Heart right ventricle (tissue), 16 donors: ENCODE measurements around the gene NCMAP. TPM values are rescaled to one million over a fixed set of nuclear protein-coding genes. Genes with fewer than 3 reads are reported as not detected.
A peak's percentile ranks its signal among the peaks of the same experiment; 100 is the strongest.

Experiments
- ATAC-seq, 8 donors: fragments of 200-7000 bp; cut with Tn5 transposase; one replicate each; pipeline ENCODE4 v1.9.1; 2020; ENCODE audit warnings: mild to moderate bottlenecking in 8 of 8, moderate library complexity in 8 of 8, moderate number of reproducible peaks in 1 of 8
- DNase-seq, 2 donors: peaks; one replicate each; pipeline ENCODE4 v3.0.0-alpha.2; 2020
- H3K27ac ChIP-seq, 10 donors: fragments of 200-600 bp; sonication (generic) in 2 of 10; one replicate each; pipeline versions ENCODE4 v1.5.0 to v1.8.0; 2020 to 2022; ENCODE audit warnings: mild to moderate bottlenecking in 3 of 10
- H3K27me3 ChIP-seq, 7 donors: fragments of 200-600 bp; one replicate each; pipeline ENCODE4 v1.8.0; 2021 to 2022; ENCODE audit warnings: mild to moderate bottlenecking in 2 of 7
- H3K36me3 ChIP-seq, 9 donors: fragments of 200-600 bp; sonication (generic) in 1 of 9; one replicate each; pipeline versions ENCODE4 v1.5.0 to v1.8.0; 2020 to 2022; ENCODE audit warnings: mild to moderate bottlenecking in 2 of 9
- H3K4me1 ChIP-seq, 9 donors: fragments of 200-600 bp; sonication (generic) in 1 of 9; one replicate each; pipeline versions ENCODE4 v1.5.0 to v1.8.0; 2020 to 2022; ENCODE audit warnings: mild to moderate bottlenecking in 4 of 9
- H3K4me3 ChIP-seq, 10 donors: fragments of 200-600 bp; sonication (generic) in 2 of 10; one replicate each; pipeline versions ENCODE4 v1.5.0 to v1.8.0; 2020 to 2022; ENCODE audit warnings: mild to moderate bottlenecking in 7 of 10, moderate library complexity in 2 of 10
- H3K9me3 ChIP-seq, 11 donors: fragments of 200-600 bp in 10 of 11; sonication (generic) in 2 of 11; one replicate each; pipeline versions ENCODE4 v1.5.0 to v1.8.0; 2013 to 2022; ENCODE audit warnings: mild to moderate bottlenecking in 2 of 11, control low read depth in 1 of 11, moderate library complexity in 1 of 11
- WGBS, 2 donors: extraction: QIAGEN DNeasy Blood & Tissue Kit; methylation state at CpG; one replicate each; pipeline ENCODE4 v1.1.7; 2013; ENCODE audit warnings: inconsistent platforms in 1 of 2; 5-methylcytosine and 5-hydroxymethylcytosine counted together
- intact Hi-C, 10 donors: fragments of 100-400 bp; cut with DNase I; formaldehyde crosslinking; loops; one replicate each; pipeline versions ENCODE4 v1.11.1 to v1.14.2; 2022
- polyA plus RNA-seq, 2 donors: library from polyadenylated mRNA; stranded (reverse); fragments of 200-250 nt; gene quantifications; one replicate each; pipeline ENCODE4 v1.2.3, GENCODE V29; 2013
- total RNA-seq, 10 donors: library from RNA; stranded (reverse); fragmentation: NEBNext Ultra II Directional in 3 of 10; extraction: Animal tissue kit (Norgen Biotek cat#: 25700) in 3 of 10; gene quantifications; one replicate each; pipeline versions ENCODE4 v1.2.1 to v1.2.4, GENCODE V29; 2021 to 2023
- TF ChIP-seq, protein P1 (sequence below), 9 donors: fragments of 200-600 bp; sonication (generic) in 2 of 9; IDR thresholded peaks; one replicate each; pipeline versions ENCODE4 v1.5.0 to v1.8.0; 2021 to 2022; ENCODE audit warnings: antibody characterized with exemption in 9 of 9, mild to moderate bottlenecking in 5 of 9, moderate library complexity in 1 of 9
- donor health status: Arrhythmogenic right ventricular cardiomyopathy.
- donor health status: ischemic (EF 13 %, LVEDD 7.1; RV severe dilation, severe dysfunction).
- donor health status: healthy with polysubstance abuse.
- donor health status: DM: no; HTN: yes; CAD: no.
- donor health status: DM: no; HTN: no; CAD: no.
- donor health status: ischemic (EF 25% LVEDD 6.9; RV normal size, moderate dysfunction).
- donor health status: ischemic (EF 25% LVEDD 5.7; RV mildly dilated, moderate dysfunction).
- donor health status: healthy.
- donor health status: DM: yes; HTN: yes; CAD: no.
- donor health status: Ischemic cardiomyopathy.
- donor health status: ischemic (EF 35%, LVEDD 5.7; RV mildly dilated, moderate dysfunction).
- donor health status: nonischemic (EF 11% LVEDD 7.7; RV severe dilation, severe dysfunction).
- donor health status: DM: yes; HTN: yes; CAD: no.
- donor health status: PGD.
- donor health status: ischemic (EF 29% LVEDD 5.4; RV normal size, mild dysfunction).
- donor health status: nonischemic (EF 23%, LVEDD 6.1; RV moderate dilation, normal function).

Gene NCMAP
- total and polyA plus RNA-seq, 12 donors = 0.01 to 0.36 (median 0.10) TPM; not detected in 2

DNA sequence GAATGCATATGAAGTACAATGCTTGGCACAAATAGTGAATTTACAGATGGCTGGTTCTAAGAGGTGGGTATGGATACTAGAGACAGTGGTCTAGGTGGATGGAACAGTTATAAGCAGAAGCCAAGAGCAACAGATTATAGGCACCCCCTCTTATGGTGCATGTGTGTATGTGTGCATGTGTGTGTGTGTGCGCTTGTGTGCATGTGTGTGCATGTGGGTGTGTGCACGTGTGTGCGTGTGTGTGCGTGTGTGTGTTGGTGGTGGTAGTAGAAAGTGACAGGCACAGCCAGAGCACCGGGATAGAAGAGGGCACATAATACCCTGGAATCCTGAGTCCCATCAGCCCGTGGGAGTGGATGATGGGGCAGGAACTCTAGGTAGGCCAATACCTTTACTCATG lies 1.3 kb downstream of the NCMAP start:
- peaks cover 0 to 17% (median 6%) of the 10 kb centered on the region in 9 donors for H3K4me1 ChIP-seq
- TF ChIP-seq, protein P1, sequence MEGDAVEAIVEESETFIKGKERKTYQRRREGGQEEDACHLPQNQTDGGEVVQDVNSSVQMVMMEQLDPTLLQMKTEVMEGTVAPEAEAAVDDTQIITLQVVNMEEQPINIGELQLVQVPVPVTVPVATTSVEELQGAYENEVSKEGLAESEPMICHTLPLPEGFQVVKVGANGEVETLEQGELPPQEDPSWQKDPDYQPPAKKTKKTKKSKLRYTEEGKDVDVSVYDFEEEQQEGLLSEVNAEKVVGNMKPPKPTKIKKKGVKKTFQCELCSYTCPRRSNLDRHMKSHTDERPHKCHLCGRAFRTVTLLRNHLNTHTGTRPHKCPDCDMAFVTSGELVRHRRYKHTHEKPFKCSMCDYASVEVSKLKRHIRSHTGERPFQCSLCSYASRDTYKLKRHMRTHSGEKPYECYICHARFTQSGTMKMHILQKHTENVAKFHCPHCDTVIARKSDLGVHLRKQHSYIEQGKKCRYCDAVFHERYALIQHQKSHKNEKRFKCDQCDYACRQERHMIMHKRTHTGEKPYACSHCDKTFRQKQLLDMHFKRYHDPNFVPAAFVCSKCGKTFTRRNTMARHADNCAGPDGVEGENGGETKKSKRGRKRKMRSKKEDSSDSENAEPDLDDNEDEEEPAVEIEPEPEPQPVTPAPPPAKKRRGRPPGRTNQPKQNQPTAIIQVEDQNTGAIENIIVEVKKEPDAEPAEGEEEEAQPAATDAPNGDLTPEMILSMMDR (IDR thresholded peaks at IDR 0.05) = no peak
- DNase-seq (no peak), ATAC-seq (no peak)
- intact Hi-C loops = loop anchor here in 1 of 10 donors (10.0 kb wide), 1 partner anchor 68 kb away; no protein-coding TSS in a partner anchor
- no peak overlapping the region for H3K4me3 ChIP-seq
- peaks cover 0 to 55% (median 38%) of the 10 kb centered on the region in 7 donors for H3K27me3 ChIP-seq
- H3K36me3 ChIP-seq = no peaks in the 10 kb centered on the region
- WGBS, 2 donors = 96 to 97% methylated on average over 6 of the region's 6 CpGs
- H3K27ac ChIP-seq = no peak overlapping the region
- H3K9me3 ChIP-seq = no peaks in the 10 kb centered on the region

DNA sequence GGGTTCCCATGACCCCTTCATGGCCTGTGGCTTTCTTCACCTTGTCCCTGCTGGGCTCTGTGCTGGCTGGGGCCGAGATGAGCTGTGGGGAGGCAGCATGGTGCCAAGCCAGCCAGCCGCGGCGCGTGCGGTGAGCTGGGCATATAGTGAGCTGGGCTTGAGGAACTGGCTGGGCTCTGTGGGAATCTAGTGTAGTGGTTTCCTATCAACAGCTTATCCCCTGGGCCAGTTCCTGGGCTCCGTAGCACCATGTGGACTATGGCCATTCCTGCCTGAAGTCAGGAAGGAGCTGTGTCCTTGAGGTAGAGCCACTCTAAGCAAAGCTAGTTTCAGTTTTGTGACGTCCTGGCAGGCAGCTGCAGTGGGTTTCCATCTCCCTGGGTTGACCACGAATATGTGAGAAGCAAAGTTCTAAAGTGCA lies 1.8 kb downstream of the NCMAP start:
- no peaks in the 10 kb centered on the region for H3K9me3 ChIP-seq
- peaks cover 0 to 17% (median 6%) of the 10 kb centered on the region in 9 donors for H3K4me1 ChIP-seq
- H3K4me3 ChIP-seq = no peak overlapping the region
- WGBS, 2 donors = 71 to 88% methylated on average over 9 of the region's 9 CpGs
- ATAC-seq = peak in 1 of 8 donors; percentile 16
- no peak overlapping the region for H3K27ac ChIP-seq
- TF ChIP-seq, protein P1 (IDR thresholded peaks at IDR 0.05) = no peak
- intact Hi-C loops = loop anchor here in 1 of 10 donors (10.0 kb wide), 1 partner anchor 67 kb away; no protein-coding TSS in a partner anchor
- no peak for DNase-seq
- no peaks in the 10 kb centered on the region for H3K36me3 ChIP-seq
- peaks cover 0 to 52% (median 38%) of the 10 kb centered on the region in 7 donors for H3K27me3 ChIP-seq

DNA sequence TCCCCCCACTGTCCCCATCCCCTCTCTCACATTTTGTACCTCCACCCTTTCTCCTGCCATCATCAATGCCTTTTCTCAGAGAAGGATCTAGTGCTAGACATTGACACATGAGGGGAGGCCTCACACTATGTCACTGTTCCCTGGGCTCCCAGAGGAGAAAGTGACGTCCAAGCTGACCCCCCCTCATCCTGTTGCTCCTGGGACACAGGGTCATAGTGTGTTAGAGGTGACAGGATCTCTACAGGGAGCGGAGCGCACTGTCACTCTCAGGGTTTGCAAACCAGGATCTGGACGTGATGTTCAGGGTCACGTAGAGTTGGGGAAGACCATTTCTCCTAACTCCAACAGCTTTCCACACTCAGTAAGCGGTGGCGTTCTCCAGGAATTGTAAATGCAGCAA lies 2.6 kb downstream of the NCMAP start:
- Histone ChIP-seq H3K27me3 (peaks cover 0 to 52% (median 38%) of the 10 kb centered on the region in 7 donors), H3K4me1 (peaks cover 0 to 17% (median 6%) of the 10 kb centered on the region in 9 donors), H3K36me3 (no peaks in the 10 kb centered on the region), H3K9me3 (no peaks in the 10 kb centered on the region), H3K4me3 (no peak overlapping the region), H3K27ac (no peak overlapping the region)
- 68 to 71% methylated on average over 7 of the region's 7 CpGs for WGBS, 2 donors
- DNase-seq (no peak), ATAC-seq (peak in 2 of 8 donors; percentile 35 to 45)
- TF ChIP-seq, protein P1 (IDR thresholded peaks at IDR 0.05) = no peak
- intact Hi-C loops = loop anchor here in 1 of 10 donors (10.0 kb wide), 1 partner anchor 66 kb away; no protein-coding TSS in a partner anchor

DNA sequence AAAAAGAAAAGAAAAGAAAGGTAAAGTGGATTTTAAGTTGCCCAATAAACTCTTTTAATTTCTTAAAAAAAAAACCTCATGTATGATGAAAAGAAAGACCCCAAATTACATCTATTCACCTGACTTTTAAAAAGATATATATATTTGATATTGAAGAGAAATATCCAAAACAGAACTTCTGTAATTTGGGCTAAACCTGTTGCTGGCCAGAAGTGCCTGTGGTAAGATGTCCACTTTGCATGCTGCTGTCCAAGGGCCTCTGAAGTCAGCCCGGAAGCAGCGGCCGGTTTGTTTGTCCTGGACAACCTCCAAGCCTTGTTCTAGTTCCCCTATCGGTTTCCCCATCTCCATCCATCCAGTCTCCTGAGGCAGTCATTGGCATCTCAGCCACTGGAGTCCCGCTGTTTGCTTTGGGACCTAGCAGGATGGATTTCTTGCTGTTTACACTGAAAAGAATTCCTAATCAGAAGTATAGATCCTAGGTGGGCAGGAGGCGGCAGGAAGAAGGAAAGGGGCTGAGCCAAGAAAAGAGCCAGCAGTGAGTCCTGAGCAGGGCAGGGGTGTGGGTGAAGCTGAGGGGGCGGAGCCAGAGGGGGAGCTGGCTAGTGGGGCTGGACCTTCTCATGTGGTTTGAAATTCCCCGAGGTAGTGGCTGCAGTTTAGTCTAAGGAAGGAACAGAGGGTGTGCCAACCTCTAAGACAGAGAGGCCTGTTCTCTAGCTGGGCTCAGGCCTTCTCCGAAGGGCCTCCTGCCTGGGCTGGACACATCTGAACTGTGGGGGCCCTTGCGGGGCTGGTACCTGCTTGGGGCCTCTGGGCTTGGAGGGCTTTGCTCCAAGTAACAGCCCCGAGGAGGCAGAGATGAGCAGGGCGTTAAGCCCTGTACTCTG lies 3.3 kb downstream of the NCMAP start:
- 51 to 66% methylated on average over 12 of the region's 12 CpGs for WGBS, 2 donors
- Histone ChIP-seq H3K27me3 (peaks cover 0 to 48% (median 33%) of the 10 kb centered on the region in 7 donors), H3K9me3 (no peaks in the 10 kb centered on the region), H3K4me3 (no peak overlapping the region), H3K27ac (no peak overlapping the region), H3K4me1 (peaks cover 0 to 17% (median 6%) of the 10 kb centered on the region in 9 donors), H3K36me3 (no peaks in the 10 kb centered on the region)
- DNase-seq (peak; percentile 29 to 55), ATAC-seq (peak in 5 of 8 donors; percentile 49 to 69 (median 55))
- intact Hi-C loops = loop anchor here in 1 of 10 donors (10.0 kb wide), 1 partner anchor 66 kb away; no protein-coding TSS in a partner anchor
- TF ChIP-seq, protein P1 (IDR thresholded peaks at IDR 0.05) = no peak
